ENCODE results near the gene ADARB1.
A peak's percentile ranks its signal among the peaks of the same experiment; 100 is the strongest.

ADARB1 gene

DNA sequence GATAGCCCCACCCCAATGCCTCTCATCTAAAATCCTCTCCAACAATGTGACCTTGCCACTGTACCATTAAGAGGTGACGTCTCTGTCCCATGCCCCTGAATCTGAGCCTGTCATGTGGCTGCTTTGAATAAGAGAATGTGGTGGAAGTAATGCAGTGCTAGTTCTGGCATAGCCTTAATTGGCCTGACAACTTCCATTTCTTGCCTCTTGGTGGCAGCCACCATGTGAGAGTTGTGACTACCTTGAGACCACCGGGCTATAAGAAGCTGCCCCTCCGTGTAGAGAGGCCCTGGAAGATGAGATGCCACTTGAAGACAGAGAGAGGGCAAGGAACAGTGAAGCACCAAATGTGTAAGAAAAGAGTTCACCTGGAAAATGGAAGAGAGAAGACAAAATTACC, 118.0 kb downstream of the ADARB1 start:
- TF ChIP-seq, protein P1, sequence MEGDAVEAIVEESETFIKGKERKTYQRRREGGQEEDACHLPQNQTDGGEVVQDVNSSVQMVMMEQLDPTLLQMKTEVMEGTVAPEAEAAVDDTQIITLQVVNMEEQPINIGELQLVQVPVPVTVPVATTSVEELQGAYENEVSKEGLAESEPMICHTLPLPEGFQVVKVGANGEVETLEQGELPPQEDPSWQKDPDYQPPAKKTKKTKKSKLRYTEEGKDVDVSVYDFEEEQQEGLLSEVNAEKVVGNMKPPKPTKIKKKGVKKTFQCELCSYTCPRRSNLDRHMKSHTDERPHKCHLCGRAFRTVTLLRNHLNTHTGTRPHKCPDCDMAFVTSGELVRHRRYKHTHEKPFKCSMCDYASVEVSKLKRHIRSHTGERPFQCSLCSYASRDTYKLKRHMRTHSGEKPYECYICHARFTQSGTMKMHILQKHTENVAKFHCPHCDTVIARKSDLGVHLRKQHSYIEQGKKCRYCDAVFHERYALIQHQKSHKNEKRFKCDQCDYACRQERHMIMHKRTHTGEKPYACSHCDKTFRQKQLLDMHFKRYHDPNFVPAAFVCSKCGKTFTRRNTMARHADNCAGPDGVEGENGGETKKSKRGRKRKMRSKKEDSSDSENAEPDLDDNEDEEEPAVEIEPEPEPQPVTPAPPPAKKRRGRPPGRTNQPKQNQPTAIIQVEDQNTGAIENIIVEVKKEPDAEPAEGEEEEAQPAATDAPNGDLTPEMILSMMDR (IDR thresholded peaks at IDR 0.05; ENCODE audit: borderline replicate concordance, insufficient read depth, low read depth, low read length): peak; percentile 14; the same call in 1 of the 2 replicates
- no peak overlapping the region for H3K4me3 ChIP-seq (ENCODE audit: low read depth, low read length)

DNA sequence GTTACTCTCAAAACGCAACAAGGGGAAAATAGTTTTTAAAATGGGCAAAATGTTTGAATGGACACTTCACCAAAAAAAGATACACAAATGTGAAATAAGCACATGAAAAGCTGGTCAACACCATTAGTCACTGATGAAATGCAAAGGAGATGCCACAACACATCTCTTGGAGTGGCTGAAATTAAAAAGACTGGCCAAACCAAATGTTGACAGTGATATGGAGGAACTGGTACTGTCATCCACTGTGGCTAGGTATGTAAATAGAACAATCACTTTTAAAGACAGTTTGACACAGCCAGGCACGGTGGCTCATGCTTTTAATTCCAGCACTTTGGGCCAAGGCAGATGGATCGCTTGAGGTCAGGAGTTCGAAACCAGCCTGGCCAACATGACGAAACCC, 122.2 kb downstream of the ADARB1 start:
- TF ChIP-seq, protein P1 (IDR thresholded peaks at IDR 0.05; ENCODE audit: borderline replicate concordance, insufficient read depth, low read depth, low read length): no peak
- H3K4me3 ChIP-seq (ENCODE audit: low read depth, low read length): no peak overlapping the region

DNA sequence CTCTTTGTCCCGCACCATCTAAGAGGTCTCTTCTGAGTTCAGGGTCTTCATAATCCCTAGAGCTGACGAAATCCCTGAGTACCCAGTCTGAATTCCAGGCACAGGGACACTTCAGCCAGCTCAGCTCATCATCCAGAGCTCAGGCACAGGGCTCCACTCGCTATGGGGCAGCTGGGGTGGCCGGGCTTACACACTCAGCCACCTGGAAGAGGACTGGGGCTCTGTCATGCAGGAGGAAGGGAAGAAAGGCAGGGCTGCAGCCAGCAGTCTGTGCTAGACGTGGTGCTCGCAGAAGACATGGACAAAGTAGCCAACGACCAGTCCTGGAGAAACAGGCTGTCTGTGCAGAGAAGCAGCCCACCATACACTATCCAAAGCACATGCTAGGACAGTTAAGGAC, 124.8 kb downstream of the ADARB1 start:
- no peak overlapping the region for H3K4me3 ChIP-seq (ENCODE audit: low read depth, low read length)
- TF ChIP-seq, protein P1 (IDR thresholded peaks at IDR 0.05; ENCODE audit: borderline replicate concordance, insufficient read depth, low read depth, low read length): no peak

DNA sequence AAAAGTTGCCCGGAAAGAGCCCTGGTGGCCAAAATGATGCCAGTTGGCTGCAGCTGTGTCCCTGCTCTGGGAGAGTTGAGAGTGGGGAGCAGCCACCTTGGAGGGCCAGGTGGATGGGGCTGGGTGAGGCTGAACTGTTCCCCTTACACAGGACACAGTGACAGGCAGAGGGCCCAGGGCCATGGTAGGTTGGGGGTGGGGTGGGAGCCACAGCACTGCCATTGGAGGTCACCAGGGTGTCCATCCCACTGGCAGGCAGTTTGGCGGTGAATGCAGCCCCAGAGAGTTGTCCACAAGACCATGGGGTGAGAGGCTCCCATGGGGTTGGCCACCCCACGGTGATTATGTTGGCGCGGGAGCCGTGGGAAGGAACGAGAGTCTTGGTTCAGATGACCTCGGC, 125.7 kb downstream of the ADARB1 start:
- H3K4me3 ChIP-seq (ENCODE audit: low read depth, low read length): no peak overlapping the region
- TF ChIP-seq, protein P1 (IDR thresholded peaks at IDR 0.05; ENCODE audit: borderline replicate concordance, insufficient read depth, low read depth, low read length): no peak

DNA sequence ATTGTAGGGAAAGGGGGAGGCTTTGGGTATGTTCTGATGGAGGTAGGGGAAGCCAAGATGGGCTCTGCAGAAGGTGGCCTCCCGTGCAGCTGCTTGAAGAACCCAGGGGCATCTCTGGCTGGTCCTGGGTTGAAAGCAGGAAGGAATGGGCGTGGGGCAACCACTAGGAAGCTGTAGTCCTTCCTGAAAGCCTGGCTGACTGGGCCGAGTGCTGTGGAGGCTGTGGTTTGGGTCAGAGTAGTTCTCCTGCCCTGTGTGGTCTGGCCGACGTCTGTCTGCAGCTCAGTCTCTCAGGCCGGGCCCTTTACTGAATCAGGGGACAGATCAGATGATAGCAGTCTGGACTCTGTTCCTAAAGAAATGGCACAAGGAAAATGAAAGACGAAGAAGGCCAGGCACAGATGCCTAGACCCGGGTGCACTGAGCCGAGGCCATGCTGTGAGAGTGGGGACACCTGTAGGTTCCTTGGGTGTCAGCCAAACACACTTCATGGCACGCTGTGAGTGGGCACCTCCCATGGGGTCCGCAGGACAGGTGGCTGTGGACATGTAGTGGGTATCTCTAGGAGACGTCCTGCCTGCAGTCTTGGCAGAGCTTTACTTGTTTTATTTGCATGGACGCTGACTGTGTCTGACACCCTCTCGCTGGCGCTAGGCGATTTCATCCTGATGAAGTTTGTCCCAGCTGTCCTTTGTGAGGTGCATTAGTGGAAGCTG, 126.4 kb downstream of the ADARB1 start:
- TF ChIP-seq, protein P1 (IDR thresholded peaks at IDR 0.05; ENCODE audit: borderline replicate concordance, insufficient read depth, low read depth, low read length): no peak
- H3K4me3 ChIP-seq (ENCODE audit: low read depth, low read length): no peak overlapping the region

DNA sequence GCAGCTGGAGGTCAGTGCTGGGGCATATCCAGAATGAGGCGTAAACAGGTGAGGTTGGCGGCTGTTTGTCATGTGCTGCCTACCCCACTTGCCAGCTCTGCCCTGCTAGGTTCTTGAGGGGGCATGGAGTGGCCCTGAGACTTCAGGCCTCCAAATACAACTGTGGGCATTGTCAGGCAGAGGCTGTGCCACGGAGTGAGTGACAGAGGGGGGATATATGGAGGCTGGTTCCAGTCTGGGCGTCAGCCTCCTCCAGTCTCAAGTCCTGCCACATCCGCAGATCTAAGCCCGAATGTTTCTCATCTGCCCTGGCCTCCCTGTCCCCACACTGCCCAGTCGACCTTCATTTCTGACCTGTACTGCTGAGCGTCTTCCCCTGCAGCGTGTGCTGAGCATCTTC, 128.0 kb downstream of the ADARB1 start:
- TF ChIP-seq, protein P1 (IDR thresholded peaks at IDR 0.05; ENCODE audit: borderline replicate concordance, insufficient read depth, low read depth, low read length): no peak
- no peak overlapping the region for H3K4me3 ChIP-seq (ENCODE audit: low read depth, low read length)

DNA sequence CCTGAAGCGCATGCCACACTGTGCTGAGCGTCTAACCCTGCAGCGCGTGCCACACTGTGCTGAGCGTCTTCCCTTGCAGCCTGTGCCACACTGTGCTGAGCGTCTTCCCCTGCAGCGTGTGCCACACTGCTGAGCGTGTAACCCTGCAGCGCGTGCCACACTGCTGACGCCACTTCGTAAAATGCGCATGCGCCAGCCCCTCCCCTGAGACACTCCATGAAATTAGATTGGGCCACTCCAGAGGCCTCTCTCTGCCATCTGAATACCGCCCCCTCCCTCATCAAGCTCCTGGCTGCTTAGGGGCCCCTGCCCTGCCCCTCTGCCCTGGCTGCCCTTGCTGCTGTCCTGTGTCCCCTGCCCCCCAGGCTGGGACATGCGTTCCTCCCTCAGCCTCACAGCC, 128.5 kb downstream of the ADARB1 start:
- TF ChIP-seq, protein P1 (IDR thresholded peaks at IDR 0.05; ENCODE audit: borderline replicate concordance, insufficient read depth, low read depth, low read length): no peak

More for the DNA sequence above, 128.5 kb downstream of the ADARB1 start:
- no peak overlapping the region for H3K4me3 ChIP-seq (ENCODE audit: low read depth, low read length)

Measured in GM12875 (cell line).